SK-N-SH treated with all-trans-retinoic acid at 6 μM for 48 hours (cell line): ENCODE results near the gene SLC5A6.

ENCODE experiments used
- ARNTL ChIP-seq: fragments of 450-650 bp; formaldehyde crosslinking; IDR thresholded peaks from 2 replicates; pipeline ENCODE4 v1.5.0; 2020; ENCODE audit warnings: low read depth, mild to moderate bottlenecking, moderate library complexity, borderline replicate concordance
- CREB5 ChIP-seq: fragments of 250-450 bp; sonication (Bioruptor Pico); IDR thresholded peaks from 2 replicates; pipeline ENCODE4 v1.5.1; 2020; ENCODE audit warnings: low read depth, mild to moderate bottlenecking, moderate library complexity
- ISL1 ChIP-seq: fragments of 250-450 bp; sonication (Bioruptor Pico); IDR thresholded peaks from 2 replicates; pipeline ENCODE4 v2.1.2; 2022; ENCODE audit warnings: mild to moderate bottlenecking, moderate library complexity
- OSR1 ChIP-seq: fragments of 250-450 bp; sonication (Bioruptor Pico); IDR thresholded peaks from 2 replicates; pipeline ENCODE4 v1.8.0; 2022; ENCODE audit warnings: moderate library complexity, mild to moderate bottlenecking, inconsistent platforms
- PATZ1 ChIP-seq: fragments of 250-450 bp; sonication (Bioruptor Pico); IDR thresholded peaks from 2 replicates; pipeline ENCODE4 v1.8.0; 2020; ENCODE audit warnings: mild to moderate bottlenecking, moderate library complexity, borderline replicate concordance
- TCF4 ChIP-seq: fragments of 250-450 bp; sonication (Bioruptor Pico); IDR thresholded peaks from 2 replicates; pipeline ENCODE4 v1.8.0; 2021; ENCODE audit warnings: mild to moderate bottlenecking, moderate library complexity, borderline replicate concordance
- TOX ChIP-seq: fragments of 250-450 bp; sonication (Bioruptor Pico); IDR thresholded peaks from 2 replicates; pipeline ENCODE4 v1.8.0; 2021; ENCODE audit warnings: mild to moderate bottlenecking, moderate library complexity, borderline replicate concordance
- ZFP3 ChIP-seq: fragments of 250-450 bp; sonication (Bioruptor Pico); IDR thresholded peaks from 2 replicates; pipeline ENCODE4 v1.5.0; 2020; ENCODE audit warnings: mild to moderate bottlenecking, moderate library complexity
- ZNF565 ChIP-seq: fragments of 450-650 bp; formaldehyde crosslinking; conservative IDR thresholded peaks from 2 replicates; pipeline ENCODE4 v1.5.0; 2020; ENCODE audit warnings: low read depth, mild to moderate bottlenecking, moderate library complexity
- ZNF70 ChIP-seq: fragments of 450-650 bp; formaldehyde crosslinking; IDR thresholded peaks from 2 replicates; pipeline ENCODE4 v1.5.0; 2020; ENCODE audit warnings: mild to moderate bottlenecking, moderate library complexity
- ZNF8 ChIP-seq: fragments of 450-650 bp; formaldehyde crosslinking; IDR thresholded peaks from 2 replicates; pipeline ENCODE4 v1.5.0; 2020; ENCODE audit warnings: mild to moderate bottlenecking, moderate library complexity

DNA sequence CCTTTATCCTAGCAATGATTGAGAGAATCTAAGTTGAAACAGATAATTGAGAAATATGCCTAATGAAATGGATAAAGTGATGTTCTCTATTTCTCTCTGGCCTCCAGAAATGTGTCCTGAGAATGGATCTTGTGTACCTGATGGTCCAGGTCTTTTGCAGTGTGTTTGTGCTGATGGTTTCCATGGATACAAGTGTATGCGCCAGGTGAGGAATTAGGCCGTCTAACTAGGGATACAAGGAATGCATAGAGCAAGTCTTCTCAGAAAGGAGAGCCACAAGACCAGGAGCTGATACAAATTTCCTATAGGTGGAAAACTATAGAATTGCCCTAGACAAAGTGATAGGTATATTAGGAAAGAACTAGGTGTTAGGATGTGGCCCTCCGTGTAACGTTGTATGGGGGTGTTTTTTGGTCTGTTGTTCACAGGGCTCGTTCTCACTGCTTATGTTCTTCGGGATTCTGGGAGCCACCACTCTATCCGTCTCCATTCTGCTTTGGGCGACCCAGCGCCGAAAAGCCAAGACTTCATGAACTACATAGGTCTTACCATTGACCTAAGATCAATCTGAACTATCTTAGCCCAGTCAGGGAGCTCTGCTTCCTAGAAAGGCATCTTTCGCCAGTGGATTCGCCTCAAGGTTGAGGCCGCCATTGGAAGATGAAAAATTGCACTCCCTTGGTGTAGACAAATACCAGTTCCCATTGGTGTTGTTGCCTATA is 4.5 kb upstream of the SLC5A6 start:
- TF ChIP-seq ZNF8 (CRISPR knock-in tag) (no peak), ZFP3 (CRISPR knock-in tag) (no peak), TOX (CRISPR knock-in tag) (no peak), ARNTL (no peak), ZNF565 (CRISPR knock-in tag) (no peak), ISL1 (CRISPR knock-in tag) (no peak), OSR1 (CRISPR knock-in tag) (no peak), ZNF70 (CRISPR knock-in tag) (no peak), PATZ1 (CRISPR knock-in tag) (no peak), CREB5 (CRISPR knock-in tag) (no peak), TCF4 (CRISPR knock-in tag) (no peak)
